Measurements from ENCODE around the gene SIAE. TPM values are rescaled to one million over a fixed set of nuclear protein-coding genes. Genes with fewer than 3 reads are reported as not detected.

Gene SIAE
- total RNA-seq, 1 experiment from 2014 or later: 5.6 TPM

DNA sequence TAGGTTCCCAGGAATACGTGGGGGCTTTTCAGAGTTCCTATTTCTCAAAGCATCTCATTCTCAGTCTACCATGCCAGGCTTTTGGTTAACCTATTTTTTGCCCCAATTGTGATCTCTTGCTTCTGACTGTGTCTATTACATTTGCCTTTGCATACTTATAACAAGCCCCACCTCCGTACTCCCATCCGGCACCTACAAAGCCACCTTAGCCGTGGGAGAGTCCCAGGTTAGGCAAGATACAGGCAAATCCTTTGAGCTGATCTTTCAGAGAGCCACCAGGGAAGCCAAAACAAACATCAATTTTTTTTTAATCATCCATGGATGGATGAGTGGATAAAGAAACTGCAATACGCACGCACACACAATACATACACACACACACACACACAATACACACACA lies 80.9 kb downstream of the SIAE start:
- peaks cover 5% of the 10 kb centered on the region for H3K27me3 Mint-ChIP-seq (ENCODE audit: low read depth)
- H3K27ac Mint-ChIP-seq: no peak overlapping the region
- Histone ChIP-seq H2BK120ac (ENCODE audit: low read depth, low read length, poor library complexity, severe bottlenecking) (no peak overlapping the region), H3K23ac (ENCODE audit: insufficient read length, low read depth, low read length) (no peak overlapping the region), H3K27ac (ENCODE audit: insufficient read length, low read depth, low read length) (no peak overlapping the region), H3K9me3 (ENCODE audit: control insufficient read depth, low read depth, low read length) (no peaks in the 10 kb centered on the region), H2AFZ (ENCODE audit: low read length) (no peak overlapping the region), H3K23me2 (ENCODE audit: insufficient read length, low read depth, low read length, poor library complexity, severe bottlenecking) (no peaks in the 10 kb centered on the region), H2AK5ac (ENCODE audit: insufficient read length, low read length) (no peak overlapping the region), H3K4me2 (ENCODE audit: insufficient read depth, insufficient read length, low read length) (no peak overlapping the region), H3K79me2 (ENCODE audit: insufficient read depth, low read length) (no peaks in the 10 kb centered on the region), H4K91ac (ENCODE audit: insufficient read length, low read depth, low read length) (no peak overlapping the region), H3K79me1 (ENCODE audit: insufficient read depth, low read depth, low read length, poor library complexity, severe bottlenecking) (no peaks in the 10 kb centered on the region), H3K27me3 (ENCODE audit: insufficient read depth, low read length) (no peaks in the 10 kb centered on the region), H3T11ph (ENCODE audit: low read length) (no peak overlapping the region), H2BK5ac (ENCODE audit: insufficient read length, low read length) (no peak overlapping the region), H3K14ac (ENCODE audit: insufficient read depth, low read length) (no peak overlapping the region), H3K9ac (ENCODE audit: extremely low read depth, insufficient read length, low read length) (no peak overlapping the region), H4K8ac (replicated peaks; ENCODE audit: insufficient read length, low read depth, low read length) (no peak overlapping the region), H2BK12ac (ENCODE audit: insufficient read length, low read depth, low read length) (no peak overlapping the region), H2BK15ac (ENCODE audit: low read depth, low read length) (no peak overlapping the region), H4K5ac (ENCODE audit: insufficient read length, low read depth, low read length) (no peak overlapping the region), H2BK20ac (ENCODE audit: low read depth, low read length, poor library complexity, severe bottlenecking) (no peak overlapping the region), H4K20me1 (ENCODE audit: control insufficient read depth, insufficient read depth, insufficient read length) (no peaks in the 10 kb centered on the region), H3K56ac (ENCODE audit: insufficient read length, low read depth, low read length) (no peak overlapping the region), H3K18ac (ENCODE audit: insufficient read length, low read depth, low read length) (no peak overlapping the region), H3K4me1 (ENCODE audit: insufficient read depth, low read length) (no peaks in the 10 kb centered on the region), H3K4ac (ENCODE audit: low read depth, low read length) (no peak overlapping the region)
- no CpG with 5 or more reads among the region's 6 CpGs for WGBS (ENCODE audit: extremely low coverage, insufficient read length, low lambda C conversion rate)
- no peaks in the 10 kb centered on the region for H3K4me1 Mint-ChIP-seq
- TF ChIP-seq CTCF (conservative IDR thresholded peaks at IDR 0.05): no peak
- H3K4me3 Mint-ChIP-seq: no peak overlapping the region
- no peaks in the 10 kb centered on the region for H3K9me3 Mint-ChIP-seq
- DNase-seq: no peak
- no peaks in the 10 kb centered on the region for H3K36me3 Mint-ChIP-seq (ENCODE audit: insufficient read depth in 1 of 3, low read depth in 3 of 3)
